ENCODE measurements around the gene OR13F1. TPM values are rescaled to one million over a fixed set of nuclear protein-coding genes. Genes with fewer than 3 reads are reported as not detected.
A peak's percentile ranks its signal among the peaks of the same experiment; 100 is the strongest.
"Not testable (repeated sequence)": the region's sequence is repeated elsewhere in the genome, so short reads cannot be mapped to it uniquely, and the experiment has no call there.

Gene OR13F1
- total and polyA plus RNA-seq, 3 donors from 2014 or later = not detected

DNA sequence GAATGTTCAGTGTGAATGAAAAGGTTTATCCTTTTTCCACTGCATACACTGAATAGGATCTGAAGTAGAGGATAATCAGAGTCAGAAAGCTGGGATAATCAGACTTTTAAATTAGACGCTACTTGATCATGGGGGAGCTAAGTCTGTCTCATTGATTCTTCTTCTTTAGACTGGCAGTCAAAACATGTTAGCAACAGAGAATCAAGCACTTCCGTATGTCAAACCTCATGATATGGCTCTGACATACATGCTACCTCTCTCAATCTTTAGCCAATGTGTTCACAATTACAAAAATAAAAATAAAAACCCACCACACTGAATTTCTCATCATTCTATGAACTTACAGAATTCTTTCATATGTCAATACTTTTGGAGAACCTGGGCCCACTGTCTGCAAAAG lies 19.0 kb upstream of the OR13F1 start:
- TF ChIP-seq CTCF (IDR thresholded peaks at IDR 0.05) (no peak), POLR2A (IDR thresholded peaks at IDR 0.05) (no peak)
- no peak overlapping the region for H3K4me3 ChIP-seq

GRCh38 chr9:104494808-104495207 lies 9.3 kb upstream of the OR13F1 start:
- Histone ChIP-seq H3K4me1 (no peaks in the 10 kb centered on the region), H3K4me3 (no peak overlapping the region), H3K36me3 (ENCODE audit: low read depth, missing control alignments) (no peaks in the 10 kb centered on the region), H3K9me3 (no peaks in the 10 kb centered on the region), H3K27me3 (no peaks in the 10 kb centered on the region), H3K27ac (no peak overlapping the region)
- no peak for DNase-seq
- peak in 2 of 3 experiments; percentile 21 to 46 for TF ChIP-seq CTCF (IDR thresholded peaks at IDR 0.05)
- no peak for TF ChIP-seq POLR2A (IDR thresholded peaks at IDR 0.05)
- WGBS, 2 donors = 40 to 45% methylated on average over 3 of the region's 3 CpGs
- intact Hi-C loops (cut with DNase I; ENCODE audit: low total_unique reads) = no loop called here

More for the DNA sequence above, 19.0 kb upstream of the OR13F1 start:
- no peak overlapping the region for H3K27ac ChIP-seq
- no peaks in the 10 kb centered on the region for H3K4me1 ChIP-seq
- no peaks in the 10 kb centered on the region for H3K36me3 ChIP-seq (ENCODE audit: low read depth, missing control alignments)
- H3K27me3 ChIP-seq = no peaks in the 10 kb centered on the region
- no peak for DNase-seq
- 83 to 94% methylated on average over 2 of the region's 2 CpGs for whole genome bisulfite sequencing, 2 donors
- no peaks in the 10 kb centered on the region for H3K9me3 ChIP-seq
- intact Hi-C loops (cut with DNase I; ENCODE audit: low total_unique reads) = no loop called here

GRCh38 chr9:104503440-104503839 lies 623 bp upstream of the OR13F1 start:
- Histone ChIP-seq H3K9me3 (no peaks in the 10 kb centered on the region), H3K4me1 (no peaks in the 10 kb centered on the region), H3K27me3 (no peaks in the 10 kb centered on the region), H3K4me3 (no peak overlapping the region), H3K36me3 (ENCODE audit: low read depth, missing control alignments) (no peaks in the 10 kb centered on the region), H3K27ac (no peak overlapping the region)
- DNase-seq = no peak
- TF ChIP-seq CTCF (IDR thresholded peaks at IDR 0.05) (no peak), POLR2A (IDR thresholded peaks at IDR 0.05) (no peak)
- intact Hi-C loops (cut with DNase I; ENCODE audit: low total_unique reads) = no loop called here

DNA sequence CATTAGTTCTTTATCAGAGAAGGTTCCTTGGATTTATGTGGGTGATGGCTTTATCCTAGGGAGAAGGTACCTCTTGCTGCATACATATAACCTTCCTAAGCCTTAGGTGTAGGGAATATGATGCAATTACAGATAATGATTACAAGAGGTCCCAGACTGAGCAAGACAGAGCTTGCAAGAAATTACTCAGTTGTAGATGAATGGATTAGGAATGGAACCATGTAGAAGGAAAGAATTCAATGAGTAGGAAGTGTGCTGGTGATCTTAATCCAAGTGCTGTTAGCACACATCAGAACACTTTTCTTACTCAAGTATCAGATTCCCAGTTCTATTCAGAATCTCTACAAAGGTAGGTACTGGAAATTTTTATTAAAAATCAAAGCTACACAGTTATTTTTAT lies 2.5 kb downstream of the OR13F1 start:
- intact Hi-C loops (cut with DNase I; ENCODE audit: low total_unique reads) = no loop called here
- no peaks in the 10 kb centered on the region for H3K9me3 ChIP-seq
- no peak overlapping the region for H3K27ac ChIP-seq
- H3K36me3 ChIP-seq (ENCODE audit: low read depth, missing control alignments) = no peaks in the 10 kb centered on the region
- H3K4me1 ChIP-seq = no peaks in the 10 kb centered on the region
- no peak for DNase-seq
- H3K27me3 ChIP-seq = no peaks in the 10 kb centered on the region
- H3K4me3 ChIP-seq = no peak overlapping the region
- TF ChIP-seq CTCF (IDR thresholded peaks at IDR 0.05) = no peak
- no peak for TF ChIP-seq POLR2A (IDR thresholded peaks at IDR 0.05)

GRCh38 chr9:104514901-104515300 lies 10.8 kb downstream of the OR13F1 start:
- 63 to 69% methylated on average over 5 of the region's 5 CpGs for WGBS, 2 donors
- intact Hi-C loops (cut with DNase I; ENCODE audit: low total_unique reads) = no loop called here
- TF ChIP-seq CTCF (IDR thresholded peaks at IDR 0.05) (no peak), POLR2A (IDR thresholded peaks at IDR 0.05) (no peak)
- H3K9me3 ChIP-seq = no peaks in the 10 kb centered on the region
- DNase-seq = no peak
- no peaks in the 10 kb centered on the region for H3K27me3 ChIP-seq
- H3K27ac ChIP-seq = no peak overlapping the region
- H3K4me3 ChIP-seq = no peak overlapping the region
- no peaks in the 10 kb centered on the region for H3K36me3 ChIP-seq (ENCODE audit: low read depth, missing control alignments)
- no peaks in the 10 kb centered on the region for H3K4me1 ChIP-seq

GRCh38 chr9:104520241-104520640 lies 16.2 kb downstream of the OR13F1 start:
- intact Hi-C loops (cut with DNase I; ENCODE audit: low total_unique reads); H3K9me3 ChIP-seq; H3K27me3 ChIP-seq; H3K36me3 ChIP-seq (ENCODE audit: low read depth, missing control alignments); H3K27ac ChIP-seq; H3K4me1 ChIP-seq: not testable (repeated sequence)
- H3K4me3 ChIP-seq = peak overlapping the region in 1 of 2 donors; percentile 14
- WGBS, 2 donors = 78 to 92% methylated on average over 5 to 10 of the region's 10 CpGs
- DNase-seq = peak; percentile 23
